H9 (cell line): ENCODE results near the gene ATP12A. TPM values are rescaled to one million over a fixed set of nuclear protein-coding genes. Genes with fewer than 3 reads are reported as not detected.

Experiments used
- DNase-seq: peaks from one replicate; pipeline ENCODE4 v3.0.0-alpha.2; 2017
- H2AFZ ChIP-seq: one replicate; pipeline ENCODE4 v1.6.1; 2013; ENCODE audit warnings: mild to moderate bottlenecking, low read length, control low read depth, moderate library complexity
- H2AK5ac ChIP-seq: 2 replicates; pipeline ENCODE4 v1.6.1; 2013; ENCODE audit warnings: low read length, control low read depth, mixed read lengths; ENCODE audit not compliant: insufficient read length
- H2BK120ac ChIP-seq: one replicate; pipeline ENCODE4 v1.6.1; 2013; ENCODE audit warnings: low read depth, mild to moderate bottlenecking, low read length, control low read depth, inconsistent platforms; ENCODE audit not compliant: poor library complexity, severe bottlenecking
- H2BK12ac ChIP-seq: 2 replicates; pipeline ENCODE4 v1.6.1; 2013; ENCODE audit warnings: low read length, control low read depth, mixed read lengths, low read depth; ENCODE audit not compliant: insufficient read length
- H2BK15ac ChIP-seq: 2 replicates; pipeline ENCODE4 v1.6.1; 2013; ENCODE audit warnings: low read depth, low read length, control low read depth
- H2BK20ac ChIP-seq: one replicate; pipeline ENCODE4 v1.6.1; 2013; ENCODE audit warnings: low read depth, mild to moderate bottlenecking, low read length, control low read depth, inconsistent platforms; ENCODE audit not compliant: poor library complexity, severe bottlenecking
- H2BK5ac ChIP-seq: 2 replicates; pipeline ENCODE4 v1.6.1; 2013; ENCODE audit warnings: low read length, control low read depth, mixed read lengths; ENCODE audit not compliant: insufficient read length
- H3K14ac ChIP-seq: 2 replicates; pipeline ENCODE4 v1.6.1; 2013; ENCODE audit warnings: low read length, control low read depth; ENCODE audit not compliant: insufficient read depth
- H3K18ac ChIP-seq: 2 replicates; pipeline ENCODE4 v1.6.1; 2013; ENCODE audit warnings: low read depth, mild to moderate bottlenecking, mixed read lengths, low read length, control low read depth; ENCODE audit not compliant: insufficient read length
- H3K23ac ChIP-seq: 2 replicates; pipeline ENCODE4 v1.6.1; 2013; ENCODE audit warnings: low read length, control low read depth, mixed read lengths, low read depth; ENCODE audit not compliant: insufficient read length
- H3K23me2 ChIP-seq: 2 replicates; pipeline ENCODE4 v1.6.1; 2013; ENCODE audit warnings: low read depth, mild to moderate bottlenecking, mixed read lengths, low read length, control low read depth; ENCODE audit not compliant: insufficient read length, poor library complexity, severe bottlenecking
- H3K27ac ChIP-seq: 2 replicates; pipeline ENCODE4 v1.5.1; 2013; ENCODE audit warnings: low read length, control low read depth, mixed read lengths, low read depth; ENCODE audit not compliant: insufficient read length
- H3K27me3 ChIP-seq: 2 replicates; pipeline ENCODE4 v1.6.1; 2013; ENCODE audit warnings: low read length, control low read depth, inconsistent platforms; ENCODE audit not compliant: insufficient read depth
- H3K4ac ChIP-seq: 2 replicates; pipeline ENCODE4 v1.6.1; 2013; ENCODE audit warnings: low read depth, mild to moderate bottlenecking, control low read depth, inconsistent platforms, low read length, moderate library complexity
- H3K4me1 ChIP-seq: 2 replicates; pipeline ENCODE4 v1.6.1; 2013; ENCODE audit warnings: low read length, control low read depth, inconsistent platforms; ENCODE audit not compliant: insufficient read depth
- H3K4me2 ChIP-seq: 2 replicates; pipeline ENCODE4 v1.6.1; 2013; ENCODE audit warnings: low read length, control low read depth, mixed read lengths; ENCODE audit not compliant: insufficient read length, insufficient read depth
- H3K56ac ChIP-seq: 2 replicates; pipeline ENCODE4 v1.6.1; 2013; ENCODE audit warnings: low read depth, mild to moderate bottlenecking, mixed read lengths, low read length, control low read depth; ENCODE audit not compliant: insufficient read length
- H3K79me1 ChIP-seq: 2 replicates; pipeline ENCODE4 v1.6.1; 2013; ENCODE audit warnings: low read depth, mild to moderate bottlenecking, moderate library complexity, low read length, control low read depth, inconsistent platforms; ENCODE audit not compliant: insufficient read depth, poor library complexity, severe bottlenecking
- H3K79me2 ChIP-seq: 2 replicates; pipeline ENCODE4 v1.6.1; 2013; ENCODE audit warnings: low read length, control low read depth, inconsistent platforms; ENCODE audit not compliant: insufficient read depth
- H3K9ac ChIP-seq: 2 replicates; pipeline ENCODE4 v1.6.1; 2013; ENCODE audit warnings: low read length, control low read depth, mixed read lengths; ENCODE audit not compliant: insufficient read length; ENCODE audit errors: extremely low read depth
- H3K9me3 ChIP-seq: one replicate; pipeline ENCODE4 v1.6.1; 2013; ENCODE audit warnings: low read depth, low read length, inconsistent platforms; ENCODE audit not compliant: control insufficient read depth
- H3T11ph ChIP-seq: one replicate; pipeline ENCODE4 v1.6.1; 2013; ENCODE audit warnings: mild to moderate bottlenecking, low read length, control low read depth, inconsistent platforms
- H4K20me1 ChIP-seq: one replicate; pipeline ENCODE4 v1.6.1; 2013; ENCODE audit not compliant: control insufficient read depth, insufficient read length, insufficient read depth
- H4K5ac ChIP-seq: 2 replicates; pipeline ENCODE4 v1.6.1; 2013; ENCODE audit warnings: low read depth, mild to moderate bottlenecking, mixed read lengths, low read length, control low read depth; ENCODE audit not compliant: insufficient read length
- H4K8ac ChIP-seq: replicated peaks from 2 replicates; pipeline ENCODE4 v1.6.1; 2013; ENCODE audit warnings: low read length, control low read depth, mixed read lengths, low read depth; ENCODE audit not compliant: insufficient read length
- H4K91ac ChIP-seq: 2 replicates; pipeline ENCODE4 v1.6.1; 2013; ENCODE audit warnings: low read depth, mild to moderate bottlenecking, moderate library complexity, mixed read lengths, low read length, control low read depth; ENCODE audit not compliant: insufficient read length
- H3K27ac Mint-ChIP-seq, 3 experiments: 2 replicates in 2 of 3; 3 replicates in 1 of 3; pipeline ENCODE4 v1.8.0; 2020 to 2021; ENCODE audit warnings: mixed read lengths in 3 of 3, mild to moderate bottlenecking in 1 of 3, moderate library complexity in 1 of 3
- H3K27me3 Mint-ChIP-seq: 2 replicates; pipeline ENCODE4 v1.8.0; 2021; ENCODE audit warnings: low read depth, mild to moderate bottlenecking, moderate library complexity, mixed read lengths
- H3K36me3 Mint-ChIP-seq, 3 experiments: 2 replicates in 2 of 3; 3 replicates in 1 of 3; pipeline ENCODE4 v1.8.0; 2020 to 2021; ENCODE audit warnings: low read depth in 3 of 3, mixed read lengths in 3 of 3; ENCODE audit not compliant: insufficient read depth in 1 of 3
- H3K4me1 Mint-ChIP-seq, 2 experiments: 2 replicates each; pipeline ENCODE4 v1.8.0; 2020; ENCODE audit warnings: mixed read lengths in 2 of 2
- H3K4me3 Mint-ChIP-seq, 2 experiments: 2 replicates in 1 of 2; 3 replicates in 1 of 2; pipeline ENCODE4 v1.8.0; 2020 to 2021; ENCODE audit warnings: mild to moderate bottlenecking in 2 of 2, mixed read lengths in 2 of 2, moderate library complexity in 1 of 2
- H3K9me3 Mint-ChIP-seq, 2 experiments: 2 replicates in 1 of 2; 3 replicates in 1 of 2; pipeline ENCODE4 v1.8.0; 2020; ENCODE audit warnings: mild to moderate bottlenecking in 2 of 2, mixed read lengths in 2 of 2, moderate library complexity in 1 of 2
- WGBS: extraction: QIAGEN DNeasy Blood & Tissue Kit; methylation state at CpG from one replicate; pipeline ENCODE4 v1.1.7; 2013; ENCODE audit warnings: missing lambda C conversion rate, low lambda C conversion rate, mixed read lengths; ENCODE audit not compliant: insufficient read length; ENCODE audit errors: extremely low coverage; 5-methylcytosine and 5-hydroxymethylcytosine counted together
- total RNA-seq: library from RNA; stranded (reverse); gene quantifications from 2 replicates; pipeline ENCODE4 v1.2.1, GENCODE V29; 2021
- TF ChIP-seq, protein P1 (sequence below): fragments of 200-600 bp; sonication (generic); conservative IDR thresholded peaks from 3 replicates; pipeline ENCODE4 v1.8.0; 2021; ENCODE audit warnings: antibody characterized with exemption, mild to moderate bottlenecking

ATP12A gene
- total RNA-seq, 1 experiment from 2014 or later: 0.94 TPM

DNA sequence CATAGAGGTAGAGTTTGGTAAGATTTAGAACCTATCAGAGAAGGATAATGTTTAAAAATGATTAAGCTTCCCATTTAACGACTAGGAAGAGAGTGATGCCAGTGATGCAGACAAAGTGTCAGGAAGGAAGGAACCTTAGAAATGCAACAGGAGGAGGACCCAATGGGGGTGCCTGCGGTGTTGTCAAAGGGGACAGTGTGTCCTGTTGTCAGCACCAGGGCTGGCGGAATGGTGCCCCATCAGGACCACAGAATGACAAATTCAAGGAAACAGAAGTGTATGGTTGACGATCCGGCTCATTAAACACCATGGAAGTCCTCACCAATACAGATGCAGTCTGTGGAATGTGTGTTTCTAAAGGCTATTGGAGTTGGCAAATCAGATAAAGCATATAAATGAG, 19.3 kb downstream of the ATP12A start:
- H3K79me1 ChIP-seq: no peaks in the 10 kb centered on the region
- H3K27me3 ChIP-seq: no peaks in the 10 kb centered on the region
- H4K20me1 ChIP-seq: no peaks in the 10 kb centered on the region
- H3K9ac ChIP-seq: no peak overlapping the region
- no peak overlapping the region for H2BK5ac ChIP-seq
- H3K4ac ChIP-seq: no peak overlapping the region
- no peaks in the 10 kb centered on the region for H3K9me3 Mint-ChIP-seq
- no peaks in the 10 kb centered on the region for H3K23me2 ChIP-seq
- no peak overlapping the region for H2BK120ac ChIP-seq
- no peak overlapping the region for H3K4me3 Mint-ChIP-seq
- H2BK12ac ChIP-seq: no peak overlapping the region
- H3K9me3 ChIP-seq: no peaks in the 10 kb centered on the region
- H4K8ac ChIP-seq: no peak overlapping the region
- H3T11ph ChIP-seq: no peak overlapping the region
- TF ChIP-seq, protein P1, sequence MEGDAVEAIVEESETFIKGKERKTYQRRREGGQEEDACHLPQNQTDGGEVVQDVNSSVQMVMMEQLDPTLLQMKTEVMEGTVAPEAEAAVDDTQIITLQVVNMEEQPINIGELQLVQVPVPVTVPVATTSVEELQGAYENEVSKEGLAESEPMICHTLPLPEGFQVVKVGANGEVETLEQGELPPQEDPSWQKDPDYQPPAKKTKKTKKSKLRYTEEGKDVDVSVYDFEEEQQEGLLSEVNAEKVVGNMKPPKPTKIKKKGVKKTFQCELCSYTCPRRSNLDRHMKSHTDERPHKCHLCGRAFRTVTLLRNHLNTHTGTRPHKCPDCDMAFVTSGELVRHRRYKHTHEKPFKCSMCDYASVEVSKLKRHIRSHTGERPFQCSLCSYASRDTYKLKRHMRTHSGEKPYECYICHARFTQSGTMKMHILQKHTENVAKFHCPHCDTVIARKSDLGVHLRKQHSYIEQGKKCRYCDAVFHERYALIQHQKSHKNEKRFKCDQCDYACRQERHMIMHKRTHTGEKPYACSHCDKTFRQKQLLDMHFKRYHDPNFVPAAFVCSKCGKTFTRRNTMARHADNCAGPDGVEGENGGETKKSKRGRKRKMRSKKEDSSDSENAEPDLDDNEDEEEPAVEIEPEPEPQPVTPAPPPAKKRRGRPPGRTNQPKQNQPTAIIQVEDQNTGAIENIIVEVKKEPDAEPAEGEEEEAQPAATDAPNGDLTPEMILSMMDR: no peak
- H2BK20ac ChIP-seq: no peak overlapping the region
- no peaks in the 10 kb centered on the region; a peak in 1 of 7 replicates for H3K36me3 Mint-ChIP-seq
- no peaks in the 10 kb centered on the region for H3K4me1 ChIP-seq
- H3K4me2 ChIP-seq: no peak overlapping the region
- H3K27ac Mint-ChIP-seq: no peak overlapping the region
- H3K56ac ChIP-seq: no peak overlapping the region
- H2AFZ ChIP-seq: no peak overlapping the region
- no peak overlapping the region for H4K91ac ChIP-seq
- H3K18ac ChIP-seq: no peak overlapping the region
- no peaks in the 10 kb centered on the region for H3K79me2 ChIP-seq
- no peak for DNase-seq
- no peaks in the 10 kb centered on the region for H3K4me1 Mint-ChIP-seq
- no peak overlapping the region for H2BK15ac ChIP-seq
- no peak overlapping the region for H4K5ac ChIP-seq
- H3K27ac ChIP-seq: no peak overlapping the region
- H3K27me3 Mint-ChIP-seq: peaks cover 4% of the 10 kb centered on the region
- no peak overlapping the region for H3K14ac ChIP-seq
- no peak overlapping the region for H2AK5ac ChIP-seq
- no peak overlapping the region for H3K23ac ChIP-seq
- no CpG with 5 or more reads among the region's 5 CpGs for WGBS
